Head of caudate nucleus (tissue), 42 donors: ENCODE results near the gene AATK.

Experiments used
- DNase-seq, 42 donors: peaks; one replicate each; pipeline versions ENCODE4 v3.0.0 to v3.0.0-alpha.2; 2020 to 2021; ENCODE audit warnings: mixed read lengths in 7 of 42
- intact Hi-C: fragments of 100-400 bp; cut with DNase I; formaldehyde crosslinking; loops from one replicate; pipeline ENCODE4 v1.15.0; 2022

The AATK gene

DNA sequence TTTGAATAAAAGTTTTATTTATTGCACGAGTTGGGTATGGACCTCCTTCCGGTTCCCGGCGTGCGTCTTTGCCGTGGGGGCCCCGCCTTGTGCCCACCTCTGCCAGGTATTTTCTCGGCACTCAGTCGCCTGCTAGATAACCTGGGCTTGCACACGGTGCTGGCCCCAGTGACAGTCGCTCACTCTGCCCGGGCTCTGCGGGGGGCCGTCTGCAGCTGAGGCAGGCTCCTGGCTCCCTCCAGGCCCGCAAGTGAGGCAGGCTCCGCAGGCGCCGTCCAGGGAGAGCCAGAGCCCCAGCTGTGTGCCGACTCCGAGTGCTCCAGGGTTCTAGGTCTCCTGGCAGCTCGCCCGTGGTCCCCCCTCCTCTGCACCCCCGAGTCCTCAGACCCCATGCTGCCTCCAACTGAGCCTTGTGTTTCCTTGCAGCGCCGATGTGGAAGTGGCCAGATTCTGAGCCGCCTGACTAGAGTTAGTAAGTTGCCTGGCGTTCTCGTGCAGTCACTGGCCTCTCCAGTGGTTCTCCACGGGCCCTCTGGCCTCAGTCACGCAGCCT is 55.5 kb downstream of the AATK start:
- peak in 7 of 42 donors; percentile 22 to 70 (median 52) for DNase-seq
- intact Hi-C loops: no loop called here

DNA sequence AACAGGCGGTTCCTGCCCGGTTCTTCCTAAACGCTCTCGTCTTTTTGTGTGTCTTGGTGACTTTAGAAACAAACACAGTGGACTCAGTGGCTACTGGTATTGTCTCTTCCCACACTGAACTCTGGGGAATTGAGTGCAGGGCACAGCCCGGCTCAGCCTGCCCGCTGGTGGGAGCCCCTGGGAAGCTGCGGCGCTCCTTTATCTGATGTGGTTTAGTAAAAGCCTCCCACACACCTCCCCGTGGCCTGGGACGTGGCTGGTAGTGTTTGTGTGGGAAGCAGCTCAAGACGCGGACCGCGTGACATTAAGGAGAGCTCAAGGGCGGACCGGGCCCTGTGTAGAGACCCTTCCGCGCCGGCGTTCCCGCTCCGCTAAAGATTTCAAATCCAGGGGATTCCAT is 56.1 kb downstream of the AATK start:
- DNase-seq: peak in 4 of 42 donors; percentile 33 to 62 (median 45)
- intact Hi-C loops: no loop called here

- DNase-seq: no peak
- intact Hi-C loops: no loop called here
Measured at GRCh38 chr17:81108220-81108619, 57.8 kb downstream of the AATK start.

DNA sequence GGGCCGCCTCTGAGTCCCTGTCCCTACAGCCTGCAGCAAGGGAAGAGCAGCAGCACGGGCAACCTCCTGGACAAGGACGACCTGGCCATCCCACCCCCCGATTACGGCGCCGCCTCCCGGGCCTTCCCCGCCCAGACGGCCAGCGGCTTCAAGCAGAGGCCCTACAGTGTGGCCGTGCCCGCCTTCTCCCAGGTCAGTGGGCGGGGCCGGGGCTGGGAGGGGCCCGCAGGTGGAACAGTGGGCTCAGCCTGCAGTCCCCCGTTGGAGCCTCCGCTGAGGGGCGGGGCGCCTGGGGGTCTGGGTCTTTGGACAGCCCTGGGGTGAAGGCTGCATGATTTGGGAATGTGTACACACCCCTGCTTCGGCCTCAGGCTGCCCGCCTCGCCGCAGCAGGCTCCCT is 59.3 kb downstream of the AATK start:
- intact Hi-C loops: no loop called here
- no peak for DNase-seq

- intact Hi-C loops: loop anchor here (5.0 kb wide), 1 partner anchor 111 kb away; the partner anchor contains the start of gene CHMP6
- no peak for DNase-seq
Measured at GRCh38 chr17:81103379-81103778, 62.6 kb downstream of the AATK start.

- intact Hi-C loops: loop anchor here (5.0 kb wide), 1 partner anchor 111 kb away; the partner anchor contains the start of gene CHMP6
Measured at GRCh38 chr17:81102869-81103268, 63.2 kb downstream of the AATK start.

DNA sequence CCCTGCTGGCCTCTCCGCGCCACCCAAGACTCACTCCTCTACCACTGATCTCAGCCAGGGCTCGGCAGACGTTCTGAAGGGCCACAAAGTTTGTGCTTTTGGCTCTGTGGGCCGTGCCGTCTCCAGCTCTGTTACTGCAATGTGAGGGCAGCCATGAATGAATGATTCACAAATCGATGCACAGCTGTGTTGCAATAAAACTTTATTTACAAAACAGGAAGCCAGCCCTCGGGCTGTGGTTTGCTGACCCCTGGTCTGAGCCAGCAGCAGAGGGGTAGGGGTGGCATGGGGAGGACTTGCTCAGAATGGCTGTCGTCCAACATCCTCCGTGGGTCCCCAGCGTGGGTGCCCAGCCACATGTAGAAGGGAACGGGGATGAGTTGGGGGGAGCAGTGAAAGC is 63.7 kb downstream of the AATK start:
- intact Hi-C loops: loop anchor here (5.0 kb wide), 1 partner anchor 110 kb away; the partner anchor contains the start of gene CHMP6
- DNase-seq: no peak

More at GRCh38 chr17:81102869-81103268, 63.2 kb downstream of the AATK start:
- no peak for DNase-seq

DNA sequence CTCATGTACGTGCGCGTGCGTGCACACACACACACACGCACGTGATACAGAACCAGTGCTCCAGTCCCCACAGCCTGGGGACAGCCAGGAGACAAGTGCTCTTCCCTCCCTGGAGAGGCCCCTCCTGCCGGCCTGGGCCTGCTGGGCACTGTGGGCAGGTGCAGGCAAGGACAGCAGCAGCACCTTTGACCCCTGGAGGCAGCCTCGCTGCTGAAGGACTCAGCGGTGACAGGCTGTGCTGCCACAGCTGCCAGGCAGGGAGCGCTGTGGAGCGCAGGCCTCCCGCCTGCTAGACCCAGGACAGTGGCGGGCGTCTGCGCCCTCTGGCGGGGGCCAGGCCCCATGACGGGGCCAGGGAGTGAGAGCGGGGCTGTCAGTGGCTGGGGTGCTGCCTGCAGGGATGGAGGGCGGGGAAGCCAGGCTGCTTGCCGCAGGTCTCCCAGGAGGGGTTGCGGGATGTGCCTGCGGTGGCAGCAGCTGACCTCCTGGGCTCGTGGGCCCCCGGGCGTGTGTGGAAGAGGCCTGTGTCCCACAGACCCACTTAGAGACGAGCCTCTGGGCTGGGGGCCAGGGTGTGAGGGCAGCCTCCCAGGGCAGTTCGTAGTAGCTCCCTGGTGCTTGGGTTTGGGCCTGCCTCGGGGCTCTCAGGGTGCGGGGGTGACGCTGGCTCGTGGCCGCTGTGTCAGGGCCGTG is 64.3 kb downstream of the AATK start:
- peak; percentile 60 to 94 (median 87) for DNase-seq
- intact Hi-C loops: loop anchor here (5.0 kb wide), 1 partner anchor 109 kb away; the partner anchor contains the start of gene CHMP6

- intact Hi-C loops: loop anchor here (5.0 kb wide), 1 partner anchor 108 kb away; the partner anchor contains the start of gene CHMP6
- no peak for DNase-seq
Measured at GRCh38 chr17:81100668-81101067, 65.4 kb downstream of the AATK start.

- no peak for DNase-seq
- intact Hi-C loops: loop anchor here (5.0 kb wide), 2 partner anchors 63 to 108 kb away; partner anchors contain the start of genes BAIAP2 and CHMP6
Measured at GRCh38 chr17:81099888-81100287, 66.1 kb downstream of the AATK start.

DNA sequence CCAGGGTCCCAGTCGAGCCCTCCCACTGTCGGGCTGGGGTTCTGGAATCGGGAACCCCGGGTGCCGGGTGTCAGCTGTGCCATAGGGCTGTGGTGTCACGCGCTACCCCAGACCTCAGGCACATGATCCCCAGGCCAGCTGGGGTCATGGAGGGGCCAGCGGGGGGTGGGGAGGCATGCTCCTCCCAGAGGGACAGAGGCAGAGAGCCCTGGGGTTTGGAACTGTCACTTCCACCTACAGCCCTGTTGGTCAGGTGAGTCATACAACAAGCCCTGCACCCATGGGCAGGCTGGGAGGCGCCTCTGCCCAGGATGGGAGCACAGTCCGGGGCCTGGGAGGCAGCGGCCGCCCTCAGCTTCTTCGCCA is 68.1 kb downstream of the AATK start:
- no peak for DNase-seq
- intact Hi-C loops: loop anchor here (5.0 kb wide), 1 partner anchor 61 kb away; the partner anchor contains the start of gene BAIAP2

GRCh38 chr17:81097134-81097942 is 68.7 kb downstream of the AATK start:
- intact Hi-C loops: loop anchor here (5.0 kb wide), 1 partner anchor 60 kb away; the partner anchor contains the start of gene BAIAP2
- peak; percentile 63 to 94 (median 82) for DNase-seq

GRCh38 chr17:81096741-81097133 is 69.3 kb downstream of the AATK start:
- peak in 21 of 42 donors; percentile 46 to 84 (median 66) for DNase-seq
- intact Hi-C loops: loop anchor here (5.0 kb wide), 1 partner anchor 59 kb away; the partner anchor contains the start of gene BAIAP2

- DNase-seq: peak in 3 of 42 donors; percentile 48 to 50 (median 48)
- intact Hi-C loops: loop anchor here (5.0 kb wide), 1 partner anchor 58 kb away; the partner anchor contains the start of gene BAIAP2
Measured at GRCh38 chr17:81095383-81095762, 70.6 kb downstream of the AATK start.

GRCh38 chr17:81094509-81095382 is 71.3 kb downstream of the AATK start:
- intact Hi-C loops: loop anchor here (5.0 kb wide), 1 partner anchor 57 kb away; the partner anchor contains the start of gene BAIAP2
- DNase-seq: peak; percentile 72 to 97 (median 89)

- no peak for DNase-seq
- intact Hi-C loops: no loop called here
Measured at GRCh38 chr17:81093619-81094508, 72.2 kb downstream of the AATK start.

DNA sequence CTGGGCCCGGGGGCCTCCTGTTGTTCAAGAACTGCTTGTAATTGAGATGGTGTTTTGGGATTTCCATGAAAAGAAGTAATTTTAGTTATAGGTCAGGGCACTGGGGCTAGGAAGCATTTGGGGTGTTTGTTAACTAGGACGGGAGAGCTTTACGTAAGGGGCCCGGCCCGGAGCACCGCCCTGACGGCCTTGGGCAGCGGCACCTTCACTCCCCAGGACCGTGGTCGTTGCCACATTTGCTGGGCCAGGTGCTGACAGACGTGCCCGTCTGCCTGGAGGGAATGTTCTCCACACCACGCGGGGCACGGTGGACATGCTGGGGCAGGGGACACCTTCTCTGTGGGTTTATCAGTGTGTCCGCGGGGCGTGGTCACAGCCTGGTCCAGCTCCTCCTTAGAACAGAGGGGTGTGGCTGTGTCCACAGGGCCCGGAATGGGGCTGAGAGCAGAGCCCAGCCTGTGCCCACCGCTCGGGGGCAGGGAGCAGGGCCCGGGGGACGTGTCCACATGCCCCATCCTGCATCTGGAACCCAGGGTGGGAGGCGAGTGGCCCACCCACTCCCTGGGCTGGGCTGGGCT is 73.4 kb downstream of the AATK start:
- intact Hi-C loops: no loop called here
- no peak for DNase-seq
